Upper lobe of left lung (tissue), 4 donors: ENCODE data around the gene KIF15.

Experiments used
- CTCF ChIP-seq, 6 experiments: fragments of 450-650 bp in 4 of 6; fragments of 200-600 bp in 2 of 6; sonication (generic) in 2 of 6; IDR thresholded peaks; one replicate each; pipeline ENCODE4 v1.5.1; 2016 to 2019; ENCODE audit warnings: antibody characterized with exemption in 6 of 6
- EP300 ChIP-seq, 4 donors: sonication (generic); formaldehyde crosslinking; IDR thresholded peaks; one replicate each; pipeline ENCODE4 v1.5.1; 2017; ENCODE audit warnings: antibody characterized with exemption in 4 of 4, control low read depth in 2 of 4
- POLR2A ChIP-seq, 4 donors: fragments of 450-650 bp; IDR thresholded peaks; one replicate each; pipeline ENCODE4 v1.5.1; 2016 to 2017; ENCODE audit warnings: antibody characterized with exemption in 4 of 4, mild to moderate bottlenecking in 2 of 4
- POLR2AphosphoS5 ChIP-seq, 2 donors: sonication (generic); formaldehyde crosslinking; IDR thresholded peaks; one replicate each; pipeline ENCODE4 v1.5.1; 2017; ENCODE audit warnings: antibody characterized with exemption in 2 of 2

DNA sequence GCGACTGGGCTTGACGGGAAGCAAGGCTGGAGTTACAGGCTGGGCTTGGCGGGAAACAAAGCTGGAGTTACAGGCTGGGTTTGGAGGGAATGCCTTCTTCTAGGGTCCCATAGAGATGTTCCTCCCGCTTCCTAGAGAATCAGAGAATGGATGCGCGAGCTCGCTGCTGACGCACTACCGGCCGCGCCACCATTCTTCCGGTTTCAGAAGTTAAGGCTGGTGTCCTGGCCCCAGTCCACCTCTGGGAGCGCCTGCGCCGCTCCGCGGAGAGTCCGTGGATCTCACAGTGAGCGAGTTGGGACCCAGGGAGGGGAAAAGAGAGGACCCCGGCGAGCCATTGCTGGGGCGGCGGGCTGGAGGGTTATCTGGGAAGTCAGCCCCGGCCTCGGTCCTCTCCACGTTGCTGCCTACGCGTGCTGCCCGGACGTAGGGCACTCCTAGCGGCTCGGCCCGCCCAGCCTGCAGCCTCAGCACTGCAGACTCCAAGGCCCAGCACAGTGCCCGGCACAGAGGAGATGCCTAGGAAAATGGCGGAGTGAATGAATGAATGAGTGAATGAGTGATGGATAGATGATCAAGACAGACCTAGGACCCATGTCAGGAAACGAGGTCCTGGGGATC, 49.0 kb upstream of the KIF15 start, which contains the start of gene ZNF502:
- TF ChIP-seq CTCF (IDR thresholded peaks at IDR 0.05): peak; percentile 13 to 69 (median 44)
- TF ChIP-seq EP300 (IDR thresholded peaks at IDR 0.05): no peak
- TF ChIP-seq POLR2A (IDR thresholded peaks at IDR 0.05): no peak
- peak; percentile 19 to 47 for TF ChIP-seq POLR2AphosphoS5 (IDR thresholded peaks at IDR 0.05)
